LNCaP clone FGC (cell line): ENCODE results near the gene SARS2.
"Not testable (repeated sequence)": the region's sequence is repeated elsewhere in the genome, so short reads cannot be mapped to it uniquely, and the experiment has no call there.

Source experiments
- DNase-seq: peaks from one replicate; pipeline ENCODE4 v3.0.0-alpha.2; 2011; ENCODE audit warnings: low read depth
- H3K4me3 ChIP-seq: 2 replicates; pipeline ENCODE4 v1.5.1; 2011; ENCODE audit warnings: mild to moderate bottlenecking, low read depth, low read length, control low read depth
- TF ChIP-seq, protein P1 (sequence below): IDR thresholded peaks from 2 replicates; pipeline ENCODE4 v1.5.1; 2012; ENCODE audit warnings: mild to moderate bottlenecking; ENCODE audit not compliant: control insufficient read depth, insufficient read depth; ENCODE audit errors: extremely low read depth

Gene SARS2

GRCh38 chr19:38889803-38890202 lies 40.8 kb downstream of the SARS2 start:
- no peak for DNase-seq
- TF ChIP-seq, protein P1, sequence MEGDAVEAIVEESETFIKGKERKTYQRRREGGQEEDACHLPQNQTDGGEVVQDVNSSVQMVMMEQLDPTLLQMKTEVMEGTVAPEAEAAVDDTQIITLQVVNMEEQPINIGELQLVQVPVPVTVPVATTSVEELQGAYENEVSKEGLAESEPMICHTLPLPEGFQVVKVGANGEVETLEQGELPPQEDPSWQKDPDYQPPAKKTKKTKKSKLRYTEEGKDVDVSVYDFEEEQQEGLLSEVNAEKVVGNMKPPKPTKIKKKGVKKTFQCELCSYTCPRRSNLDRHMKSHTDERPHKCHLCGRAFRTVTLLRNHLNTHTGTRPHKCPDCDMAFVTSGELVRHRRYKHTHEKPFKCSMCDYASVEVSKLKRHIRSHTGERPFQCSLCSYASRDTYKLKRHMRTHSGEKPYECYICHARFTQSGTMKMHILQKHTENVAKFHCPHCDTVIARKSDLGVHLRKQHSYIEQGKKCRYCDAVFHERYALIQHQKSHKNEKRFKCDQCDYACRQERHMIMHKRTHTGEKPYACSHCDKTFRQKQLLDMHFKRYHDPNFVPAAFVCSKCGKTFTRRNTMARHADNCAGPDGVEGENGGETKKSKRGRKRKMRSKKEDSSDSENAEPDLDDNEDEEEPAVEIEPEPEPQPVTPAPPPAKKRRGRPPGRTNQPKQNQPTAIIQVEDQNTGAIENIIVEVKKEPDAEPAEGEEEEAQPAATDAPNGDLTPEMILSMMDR: no peak
- H3K4me3 ChIP-seq: no peak overlapping the region

DNA sequence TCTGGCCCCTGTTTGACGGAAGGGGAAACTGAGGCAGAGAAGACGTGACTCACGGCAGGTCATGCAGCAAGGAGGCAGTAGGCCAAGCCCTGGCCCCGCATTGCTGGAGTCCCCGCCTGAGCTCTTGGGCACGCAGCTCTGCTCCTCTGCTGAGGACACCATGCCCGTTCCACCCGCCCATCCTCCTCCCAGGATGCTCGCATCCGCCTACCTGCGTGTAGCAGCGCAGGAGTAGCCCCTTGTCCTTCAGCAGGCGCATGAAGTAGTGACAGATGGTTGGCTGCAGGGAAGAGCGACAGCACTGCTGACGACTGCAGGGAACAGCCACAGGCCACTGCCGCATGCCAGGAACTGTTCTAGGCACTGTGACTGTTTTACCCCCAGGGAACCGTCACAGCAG lies 41.7 kb downstream of the SARS2 start:
- DNase-seq: no peak
- H3K4me3 ChIP-seq: no peak overlapping the region
- TF ChIP-seq, protein P1: no peak

DNA sequence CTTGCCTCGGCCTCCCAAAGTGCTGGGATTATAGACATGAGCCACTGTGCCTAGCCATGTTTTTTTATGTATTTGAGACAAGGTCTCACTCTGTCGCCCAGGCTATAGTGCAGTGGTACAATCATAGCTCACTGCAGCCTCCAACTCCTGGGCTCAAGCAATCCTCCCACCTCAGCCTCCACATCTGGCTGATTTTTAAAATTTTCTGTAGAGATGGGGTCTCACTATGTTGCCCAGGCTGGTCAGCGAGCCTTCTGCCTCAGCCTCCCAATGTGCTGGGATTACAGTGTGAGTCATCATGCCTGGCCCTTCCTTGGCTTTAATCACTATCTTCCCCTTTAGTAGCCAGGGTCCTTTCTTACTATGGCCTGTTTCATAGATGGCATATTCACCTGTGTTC lies 45.9 kb downstream of the SARS2 start:
- not testable (repeated sequence) for DNase-seq, H3K4me3 ChIP-seq

GRCh38 chr19:38883286-38883685 lies 47.3 kb downstream of the SARS2 start:
- TF ChIP-seq, protein P1: no peak
- no peak overlapping the region for H3K4me3 ChIP-seq
- DNase-seq: no peak

DNA sequence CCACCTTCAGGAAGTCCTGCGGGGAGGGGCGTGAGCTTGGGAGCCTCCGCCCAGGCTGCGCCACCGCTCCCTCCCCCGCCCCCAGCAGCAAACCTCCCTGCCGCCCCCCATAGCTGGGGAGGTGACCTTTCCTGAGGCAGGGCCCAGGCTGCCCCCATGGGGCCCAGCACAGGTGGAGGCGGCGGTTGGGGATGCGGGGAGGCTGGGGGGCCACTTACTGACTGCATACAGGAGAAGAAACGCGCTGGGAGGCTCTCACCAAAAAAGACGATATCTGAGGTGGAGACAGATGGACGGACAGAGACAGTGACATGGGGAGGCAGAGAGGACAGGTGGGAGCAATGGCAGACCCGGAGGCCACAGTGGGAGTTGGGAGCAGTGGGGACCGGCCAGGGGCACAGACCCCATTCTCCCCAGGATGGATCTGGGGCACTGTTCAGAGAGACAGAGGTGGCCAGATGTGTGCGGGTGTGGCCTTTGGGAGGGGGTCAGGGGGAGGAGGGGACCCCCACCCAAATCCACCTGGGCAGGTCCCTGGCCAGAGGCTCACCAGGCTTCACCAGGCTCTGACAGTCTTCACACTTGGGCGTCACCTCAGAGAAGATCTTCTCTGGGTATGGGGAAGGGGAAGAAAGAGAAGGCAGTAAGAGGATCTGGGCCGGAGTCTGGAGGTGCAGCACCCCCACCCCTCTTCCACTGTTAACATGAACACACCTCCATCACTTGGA lies 49.5 kb downstream of the SARS2 start:
- no peak overlapping the region for H3K4me3 ChIP-seq
- no peak for DNase-seq

DNA sequence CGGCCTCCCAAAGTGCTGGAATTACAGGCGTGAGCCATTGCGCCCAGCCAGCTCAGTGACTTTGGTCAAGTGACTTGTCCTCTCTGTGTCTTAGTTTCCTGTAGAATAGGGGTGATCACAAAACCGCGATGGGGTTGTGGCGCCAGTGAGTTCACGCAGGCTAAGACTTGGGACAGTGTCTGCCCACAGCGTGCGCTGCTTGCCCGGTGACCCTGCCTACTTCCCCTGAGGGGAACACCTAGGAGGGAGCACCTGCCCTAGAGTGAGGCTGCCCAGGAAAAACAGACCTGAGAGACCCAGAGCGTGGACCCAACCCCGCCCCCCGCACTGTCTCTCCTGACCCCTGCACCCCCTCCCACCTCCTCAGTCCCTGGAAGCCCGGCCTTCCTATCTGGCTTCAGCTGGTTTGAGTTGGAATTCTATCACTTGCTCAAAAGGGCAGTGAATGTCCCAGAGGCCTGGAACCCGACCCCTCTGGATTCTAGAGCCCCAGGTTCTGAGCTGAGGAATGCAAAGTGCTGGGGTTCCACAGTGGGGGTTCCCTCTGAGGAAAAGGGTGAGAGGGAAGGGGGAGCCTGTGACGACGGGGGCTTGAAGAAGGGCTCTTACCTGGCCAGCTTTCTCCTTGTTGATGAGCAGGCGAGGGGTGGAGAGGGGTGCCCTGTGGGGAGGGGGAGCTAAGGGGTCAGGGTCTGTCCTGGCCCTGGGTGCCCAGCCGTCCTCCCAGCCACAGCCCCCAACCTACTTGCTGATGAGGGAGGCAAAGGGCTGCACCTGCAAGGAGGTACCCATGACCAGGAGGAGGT lies 50.3 kb downstream of the SARS2 start:
- no peak for DNase-seq
- TF ChIP-seq, protein P1: no peak
- H3K4me3 ChIP-seq: no peak overlapping the region

More for the DNA sequence above, 49.5 kb downstream of the SARS2 start:
- TF ChIP-seq, protein P1: no peak

- no peak for DNase-seq
- no peak overlapping the region for H3K4me3 ChIP-seq
- TF ChIP-seq, protein P1: no peak
Measured at GRCh38 chr19:38879400-38879751, 51.2 kb downstream of the SARS2 start.
